Progenitor cell of endocrine pancreas (in vitro differentiated cells): ENCODE results near the gene B9D1. TPM values are rescaled to one million over a fixed set of nuclear protein-coding genes. Genes with fewer than 3 reads are reported as not detected.

ENCODE experiments used
- DNase-seq: peaks from one replicate; pipeline ENCODE4 v3.0.0; 2021; ENCODE audit warnings: low spot score; ENCODE audit not compliant: unreplicated experiment
- H3K27ac Mint-ChIP-seq: 2 replicates; pipeline ENCODE4 v1.8.0; 2021; ENCODE audit warnings: mild to moderate bottlenecking, moderate library complexity, mixed read lengths
- H3K27me3 Mint-ChIP-seq: 2 replicates; pipeline ENCODE4 v1.8.0; 2021; ENCODE audit warnings: mixed read lengths
- H3K36me3 Mint-ChIP-seq: 2 replicates; pipeline ENCODE4 v1.8.0; 2022; ENCODE audit warnings: mixed read lengths; ENCODE audit not compliant: insufficient read depth
- H3K4me1 Mint-ChIP-seq: 2 replicates; pipeline ENCODE4 v1.8.0; 2021; ENCODE audit warnings: low read depth, mixed read lengths
- H3K4me3 Mint-ChIP-seq: 2 replicates; pipeline ENCODE4 v1.8.0; 2021; ENCODE audit warnings: low read depth, mild to moderate bottlenecking, moderate library complexity, mixed read lengths
- H3K9me3 Mint-ChIP-seq: 2 replicates; pipeline ENCODE4 v1.8.0; 2021; ENCODE audit warnings: low read depth, mixed read lengths
- total RNA-seq: library from RNA; stranded (reverse); gene quantifications from 2 replicates; pipeline ENCODE4 v1.2.1, GENCODE V29; 2021
- TF ChIP-seq, protein P1 (sequence below): fragments of 200-600 bp; sonication (generic); IDR thresholded peaks from one replicate; pipeline ENCODE4 v1.5.0; 2021; ENCODE audit warnings: antibody characterized with exemption, mild to moderate bottlenecking; ENCODE audit not compliant: unreplicated experiment

B9D1 gene
- total RNA-seq, 1 donor from 2014 or later = 27.3 TPM

DNA sequence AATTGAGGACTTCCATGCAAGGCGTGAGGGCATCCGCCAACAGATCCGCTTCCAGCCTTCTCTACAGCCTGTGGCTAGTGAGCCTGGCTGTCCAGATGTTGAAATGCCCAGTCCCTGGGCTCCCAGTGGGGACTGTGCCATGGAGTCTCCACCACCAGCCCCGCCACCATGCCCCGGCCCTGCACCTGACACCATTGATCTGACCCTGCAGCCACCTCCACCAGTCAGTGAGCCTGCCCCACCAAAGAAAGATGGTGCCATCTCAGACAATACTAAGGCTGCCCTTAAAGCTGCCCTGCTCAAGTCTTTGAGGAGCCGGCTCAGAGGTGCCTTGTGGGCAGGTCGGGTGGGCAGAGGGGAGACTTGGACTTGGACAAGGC is 18.8 kb upstream of the B9D1 start:
- no peak overlapping the region for H3K4me3 Mint-ChIP-seq
- H3K36me3 Mint-ChIP-seq = peaks cover 16% of the 10 kb centered on the region
- no peak overlapping the region for H3K27ac Mint-ChIP-seq

DNA sequence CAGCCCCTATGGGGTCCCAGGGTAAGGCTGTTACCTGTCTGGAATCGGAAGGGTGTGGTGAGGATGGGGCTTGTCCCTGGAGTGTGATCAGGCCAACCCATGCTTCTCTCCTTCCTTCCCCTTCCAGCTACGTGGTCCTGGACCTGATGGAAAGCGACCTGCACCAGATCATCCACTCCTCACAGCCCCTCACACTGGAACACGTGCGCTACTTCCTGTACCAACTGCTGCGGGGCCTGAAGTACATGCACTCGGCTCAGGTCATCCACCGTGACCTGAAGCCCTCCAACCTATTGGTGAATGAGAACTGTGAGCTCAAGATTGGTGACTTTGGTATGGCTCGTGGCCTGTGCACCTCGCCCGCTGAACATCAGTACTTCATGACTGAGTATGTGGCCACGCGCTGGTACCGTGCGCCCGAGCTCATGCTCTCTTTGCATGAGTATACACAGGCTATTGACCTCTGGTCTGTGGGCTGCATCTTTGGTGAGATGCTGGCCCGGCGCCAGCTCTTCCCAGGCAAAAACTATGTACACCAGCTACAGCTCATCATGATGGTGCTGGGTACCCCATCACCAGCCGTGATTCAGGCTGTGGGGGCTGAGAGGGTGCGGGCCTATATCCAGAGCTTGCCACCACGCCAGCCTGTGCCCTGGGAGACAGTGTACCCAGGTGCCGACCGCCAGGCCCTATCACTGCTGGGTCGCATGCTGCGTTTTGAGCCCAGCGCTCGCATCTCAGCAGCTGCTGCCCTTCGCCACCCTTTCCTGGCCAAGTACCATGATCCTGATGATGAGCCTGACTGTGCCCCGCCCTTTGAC is 18.2 kb upstream of the B9D1 start:
- no peaks in the 10 kb centered on the region for H3K9me3 Mint-ChIP-seq
- H3K4me3 Mint-ChIP-seq = peak overlapping the region; percentile 12
- H3K27me3 Mint-ChIP-seq = no peaks in the 10 kb centered on the region
- H3K27ac Mint-ChIP-seq = no peak overlapping the region
- no peak for DNase-seq
- TF ChIP-seq, protein P1, sequence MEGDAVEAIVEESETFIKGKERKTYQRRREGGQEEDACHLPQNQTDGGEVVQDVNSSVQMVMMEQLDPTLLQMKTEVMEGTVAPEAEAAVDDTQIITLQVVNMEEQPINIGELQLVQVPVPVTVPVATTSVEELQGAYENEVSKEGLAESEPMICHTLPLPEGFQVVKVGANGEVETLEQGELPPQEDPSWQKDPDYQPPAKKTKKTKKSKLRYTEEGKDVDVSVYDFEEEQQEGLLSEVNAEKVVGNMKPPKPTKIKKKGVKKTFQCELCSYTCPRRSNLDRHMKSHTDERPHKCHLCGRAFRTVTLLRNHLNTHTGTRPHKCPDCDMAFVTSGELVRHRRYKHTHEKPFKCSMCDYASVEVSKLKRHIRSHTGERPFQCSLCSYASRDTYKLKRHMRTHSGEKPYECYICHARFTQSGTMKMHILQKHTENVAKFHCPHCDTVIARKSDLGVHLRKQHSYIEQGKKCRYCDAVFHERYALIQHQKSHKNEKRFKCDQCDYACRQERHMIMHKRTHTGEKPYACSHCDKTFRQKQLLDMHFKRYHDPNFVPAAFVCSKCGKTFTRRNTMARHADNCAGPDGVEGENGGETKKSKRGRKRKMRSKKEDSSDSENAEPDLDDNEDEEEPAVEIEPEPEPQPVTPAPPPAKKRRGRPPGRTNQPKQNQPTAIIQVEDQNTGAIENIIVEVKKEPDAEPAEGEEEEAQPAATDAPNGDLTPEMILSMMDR = no peak
- H3K36me3 Mint-ChIP-seq = peaks cover 16% of the 10 kb centered on the region
- H3K4me1 Mint-ChIP-seq = peaks cover 16% of the 10 kb centered on the region

More for the DNA sequence above, 18.8 kb upstream of the B9D1 start:
- Mint-ChIP-seq H3K27me3 (no peaks in the 10 kb centered on the region), H3K4me1 (peaks cover 17% of the 10 kb centered on the region), H3K9me3 (no peaks in the 10 kb centered on the region)
- TF ChIP-seq, protein P1 = no peak
- no peak for DNase-seq

DNA sequence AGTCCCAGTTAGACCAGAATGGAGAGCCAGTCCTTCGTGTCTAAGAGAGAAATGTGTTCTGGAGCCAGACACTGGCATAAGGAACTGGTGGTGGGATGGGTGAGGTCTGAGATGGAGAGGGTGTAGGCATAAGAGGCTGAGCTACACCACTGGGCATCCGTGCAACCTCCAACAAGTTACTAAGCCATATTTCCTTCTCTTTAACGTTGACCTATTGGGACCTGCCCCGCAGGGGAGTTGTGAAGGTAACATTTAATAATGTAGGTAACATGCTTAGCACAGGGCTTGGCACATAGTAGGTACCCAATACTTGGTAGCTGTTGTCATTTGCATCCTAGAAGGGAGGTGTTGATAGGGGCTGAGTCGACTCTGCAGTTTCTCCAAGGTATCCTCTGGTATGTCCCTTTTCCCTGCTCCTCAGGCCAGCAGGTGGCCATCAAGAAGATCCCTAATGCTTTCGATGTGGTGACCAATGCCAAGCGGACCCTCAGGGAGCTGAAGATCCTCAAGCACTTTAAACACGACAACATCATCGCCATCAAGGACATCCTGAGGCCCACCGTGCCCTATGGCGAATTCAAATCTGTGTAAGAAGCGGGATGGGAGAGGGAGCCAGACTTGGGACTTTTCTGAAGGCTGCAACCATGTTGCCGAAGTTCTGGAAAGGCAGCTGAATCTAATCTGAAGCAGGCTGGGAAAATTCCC is 17.0 kb upstream of the B9D1 start:
- peak overlapping the region; percentile 88 for H3K27ac Mint-ChIP-seq
- H3K4me1 Mint-ChIP-seq = peaks cover 14% of the 10 kb centered on the region

DNA sequence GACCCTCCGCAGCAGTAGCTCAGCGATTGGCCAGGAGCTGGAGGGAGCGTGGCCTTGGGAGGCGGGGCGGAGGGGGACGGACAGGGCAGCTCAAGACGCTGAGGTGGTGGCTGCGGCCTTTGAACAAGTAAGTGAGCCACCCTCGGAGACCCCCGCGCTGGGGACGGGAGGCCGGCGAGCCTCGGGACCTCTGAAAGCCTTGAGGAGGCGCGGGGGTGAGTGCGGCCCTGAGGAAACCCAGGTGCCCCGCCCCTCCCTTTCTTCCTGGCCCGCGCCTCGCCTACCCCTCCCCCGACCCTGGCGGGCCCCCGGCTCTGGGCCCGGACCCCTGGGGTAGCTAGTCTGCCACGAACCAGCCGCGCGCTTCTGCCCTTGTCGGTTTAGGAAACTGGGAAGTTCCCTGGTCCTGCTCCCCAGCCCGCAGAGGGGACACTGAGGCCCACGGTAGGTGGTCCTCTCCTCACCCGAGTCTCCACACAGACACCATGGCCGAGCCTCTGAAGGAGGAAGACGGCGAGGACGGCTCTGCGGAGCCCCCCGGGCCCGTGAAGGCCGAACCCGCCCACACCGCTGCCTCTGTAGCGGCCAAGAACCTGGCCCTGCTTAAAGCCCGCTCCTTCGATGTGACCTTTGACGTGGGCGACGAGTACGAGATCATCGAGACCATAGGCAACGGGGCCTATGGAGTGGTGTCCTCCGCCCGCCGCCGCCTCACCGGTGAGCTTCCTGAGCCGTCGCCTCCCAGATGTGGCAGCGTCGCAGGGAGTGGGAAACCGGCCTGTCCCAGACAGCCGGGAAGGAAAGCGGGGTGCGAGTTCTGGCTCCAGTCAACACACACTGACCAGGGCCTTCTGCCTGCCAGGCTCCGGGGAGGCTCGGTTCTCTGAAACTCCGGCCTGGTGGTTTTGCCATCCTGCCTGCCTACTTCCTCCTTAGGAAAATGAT is 16.2 kb upstream of the B9D1 start, which contains the start of gene MAPK7:
TSS of gene MAPK7 (plus strand) at position 83 of the 945 bp plus-strand sequence. CDS start at position 486, 403 bp downstream.
- DNase-seq = no peak
- H3K27ac Mint-ChIP-seq = peak within 1 kb of the TSS; percentile 96
- TF ChIP-seq, protein P1 = no peak
- H3K9me3 Mint-ChIP-seq = no peaks in the 10 kb centered on the region
- peaks cover 14% of the 10 kb centered on the region for H3K4me1 Mint-ChIP-seq
- no peaks in the 10 kb centered on the region for H3K27me3 Mint-ChIP-seq
- peaks cover 10% of the 10 kb centered on the region for H3K36me3 Mint-ChIP-seq
- H3K4me3 Mint-ChIP-seq = peak within 1 kb of the TSS; percentile 93

More for the DNA sequence above, 17.0 kb upstream of the B9D1 start:
- H3K27me3 Mint-ChIP-seq = no peaks in the 10 kb centered on the region
- no peaks in the 10 kb centered on the region for H3K9me3 Mint-ChIP-seq
- H3K36me3 Mint-ChIP-seq = peaks cover 13% of the 10 kb centered on the region
- no peak for DNase-seq
- TF ChIP-seq, protein P1 = no peak
- H3K4me3 Mint-ChIP-seq = peak overlapping the region; percentile 93
